ENCODE measurements around the gene VPS13A. TPM values are rescaled to one million over a fixed set of nuclear protein-coding genes. Genes with fewer than 3 reads are reported as not detected.
A peak's percentile ranks its signal among the peaks of the same experiment; 100 is the strongest.

The VPS13A gene
- total RNA-seq, 1 donor from 2014 or later, result 30.5 TPM

GRCh38 chr9:77451507-77451906 is 274.2 kb downstream of the VPS13A start:
- H3K4me3 Mint-ChIP-seq, result no peak overlapping the region
- H3K27me3 Mint-ChIP-seq, result peaks cover 6% of the 10 kb centered on the region
- no peak overlapping the region for H3K27ac Mint-ChIP-seq
- no peak for TF ChIP-seq CTCF (conservative IDR thresholded peaks at IDR 0.05)
- no peaks in the 10 kb centered on the region for H3K4me1 Mint-ChIP-seq (ENCODE audit: unreplicated experiment)
- DNase-seq (ENCODE audit: extremely low spot score, unreplicated experiment), result no peak
- peaks cover 9% of the 10 kb centered on the region for H3K9me3 Mint-ChIP-seq
- H3K36me3 Mint-ChIP-seq, result peaks cover 4% of the 10 kb centered on the region

- peaks cover 14% of the 10 kb centered on the region for H3K27me3 Mint-ChIP-seq
- no peak for DNase-seq (ENCODE audit: extremely low spot score, unreplicated experiment)
- no peak overlapping the region for H3K4me3 Mint-ChIP-seq
- H3K9me3 Mint-ChIP-seq, result peaks cover 9% of the 10 kb centered on the region
- H3K27ac Mint-ChIP-seq, result no peak overlapping the region
- H3K4me1 Mint-ChIP-seq (ENCODE audit: unreplicated experiment), result peaks cover 15% of the 10 kb centered on the region
- H3K36me3 Mint-ChIP-seq, result peaks cover 4% of the 10 kb centered on the region
- TF ChIP-seq CTCF (conservative IDR thresholded peaks at IDR 0.05), result no peak
These were observed 276.7 kb downstream of the VPS13A start for GRCh38 chr9:77453825-77454647.

GRCh38 chr9:77454663-77455062 is 277.3 kb downstream of the VPS13A start:
- no peak overlapping the region for H3K27ac Mint-ChIP-seq
- peaks cover 14% of the 10 kb centered on the region for H3K27me3 Mint-ChIP-seq
- peaks cover 19% of the 10 kb centered on the region for H3K4me1 Mint-ChIP-seq (ENCODE audit: unreplicated experiment)
- H3K9me3 Mint-ChIP-seq, result peaks cover 9% of the 10 kb centered on the region
- no peak for TF ChIP-seq CTCF (conservative IDR thresholded peaks at IDR 0.05)
- no peak overlapping the region for H3K4me3 Mint-ChIP-seq
- peaks cover 4% of the 10 kb centered on the region for H3K36me3 Mint-ChIP-seq
- no peak for DNase-seq (ENCODE audit: extremely low spot score, unreplicated experiment)

- Mint-ChIP-seq H3K9me3 (peaks cover 6% of the 10 kb centered on the region), H3K27ac (no peak overlapping the region), H3K4me3 (no peak overlapping the region), H3K36me3 (peaks cover 4% of the 10 kb centered on the region), H3K27me3 (peaks cover 11% of the 10 kb centered on the region), H3K4me1 (ENCODE audit: unreplicated experiment) (peaks cover 26% of the 10 kb centered on the region)
- DNase-seq (ENCODE audit: extremely low spot score, unreplicated experiment), result no peak
- peak; percentile 67 for TF ChIP-seq CTCF (conservative IDR thresholded peaks at IDR 0.05)
These were observed 278.1 kb downstream of the VPS13A start for GRCh38 chr9:77455312-77455927.

DNA sequence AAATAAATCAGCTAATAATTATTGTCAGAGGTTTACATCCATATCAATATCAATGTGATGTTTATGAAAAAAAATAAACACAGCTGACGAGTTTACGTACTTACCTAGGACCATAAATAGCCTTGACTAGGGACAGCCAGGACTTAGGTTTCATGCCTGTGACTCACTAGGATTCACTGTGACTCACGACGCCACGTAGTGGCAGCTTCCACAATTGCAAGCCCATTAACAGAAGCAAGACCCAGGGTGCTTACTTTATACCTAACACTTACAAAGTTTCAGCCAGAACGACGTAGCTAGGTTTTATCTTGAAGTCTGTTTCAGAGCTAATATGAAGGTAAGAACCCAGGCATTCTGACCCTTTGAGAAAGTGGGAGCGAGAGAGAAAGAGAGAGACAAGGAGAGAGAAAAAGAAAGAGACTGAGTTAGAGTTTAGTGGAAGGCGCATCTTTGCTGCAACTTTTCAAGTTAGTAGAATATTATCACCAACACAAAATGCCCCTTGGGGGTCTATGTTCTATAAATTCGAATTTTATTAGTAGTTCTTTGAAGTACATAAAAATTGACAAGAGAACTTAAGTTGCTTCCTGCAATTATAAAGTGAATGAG is 279.6 kb downstream of the VPS13A start:
- DNase-seq (ENCODE audit: extremely low spot score, unreplicated experiment), result peak; percentile 80
- H3K36me3 Mint-ChIP-seq, result no peaks in the 10 kb centered on the region
- H3K4me3 Mint-ChIP-seq, result no peak overlapping the region
- peaks cover 8% of the 10 kb centered on the region for H3K27me3 Mint-ChIP-seq
- H3K4me1 Mint-ChIP-seq (ENCODE audit: unreplicated experiment), result peaks cover 28% of the 10 kb centered on the region
- peak; percentile 86 for TF ChIP-seq CTCF (conservative IDR thresholded peaks at IDR 0.05)
- no peaks in the 10 kb centered on the region for H3K9me3 Mint-ChIP-seq
- no peak overlapping the region for H3K27ac Mint-ChIP-seq
